Upper lobe of right lung (tissue), 1 donor: ENCODE results near the gene TP73. TPM values are rescaled to one million over a fixed set of nuclear protein-coding genes. Genes with fewer than 3 reads are reported as not detected.

Source experiments
- ATAC-seq: fragments of 200-7000 bp; cut with Tn5 transposase; one replicate; pipeline ENCODE4 v1.9.1; 2020; ENCODE audit warnings: mild to moderate bottlenecking, moderate library complexity
- DNase-seq: peaks from one replicate; pipeline ENCODE4 v3.0.0-alpha.2; 2020
- H3K27ac ChIP-seq: fragments of 200-600 bp; one replicate; pipeline ENCODE4 v1.8.0; 2022
- H3K27me3 ChIP-seq: fragments of 200-600 bp; one replicate; pipeline ENCODE4 v1.8.0; 2022; ENCODE audit warnings: mild to moderate bottlenecking
- H3K36me3 ChIP-seq: fragments of 200-600 bp; one replicate; pipeline ENCODE4 v1.8.0; 2022
- H3K4me1 ChIP-seq: fragments of 200-600 bp; one replicate; pipeline ENCODE4 v1.8.0; 2022
- H3K4me3 ChIP-seq: fragments of 200-600 bp; one replicate; pipeline ENCODE4 v1.8.0; 2022; ENCODE audit warnings: mild to moderate bottlenecking
- H3K9me3 ChIP-seq: fragments of 200-600 bp; one replicate; pipeline ENCODE4 v1.8.0; 2022
- CTCF ChIP-seq: fragments of 200-600 bp; IDR thresholded peaks from one replicate; pipeline ENCODE4 v1.8.0; 2022; ENCODE audit warnings: antibody characterized with exemption
- intact Hi-C: fragments of 100-400 bp; cut with DNase I; formaldehyde crosslinking; loops from one replicate; pipeline ENCODE4 v1.11.0; 2022
- total RNA-seq: library from RNA; stranded (reverse); fragmentation: NEBNext Ultra II Directional; extraction: Animal tissue kit (Norgen Biotek cat#: 25700); gene quantifications from one replicate; pipeline ENCODE4 v1.2.1, GENCODE V29; 2021
- donor health status: DM: no; HTN: yes; CAD: no; lungs with severe emphysema.

Gene TP73
- total RNA-seq, 1 donor from 2014 or later = 0.29 TPM

- H3K36me3 ChIP-seq = peaks cover 15% of the 10 kb centered on the region
- H3K27me3 ChIP-seq = no peaks in the 10 kb centered on the region
- ATAC-seq (no peak), DNase-seq (no peak)
- H3K4me1 ChIP-seq = peaks cover 26% of the 10 kb centered on the region
- no peaks in the 10 kb centered on the region for H3K9me3 ChIP-seq
- H3K27ac ChIP-seq = peak overlapping the region; percentile 56
- TF ChIP-seq CTCF = no peak
- intact Hi-C loops = no loop called here
- H3K4me3 ChIP-seq = peak overlapping the region; percentile 99
These were observed 28.7 kb upstream of the TP73 start for GRCh38 chr1:3623441-3624199.

DNA sequence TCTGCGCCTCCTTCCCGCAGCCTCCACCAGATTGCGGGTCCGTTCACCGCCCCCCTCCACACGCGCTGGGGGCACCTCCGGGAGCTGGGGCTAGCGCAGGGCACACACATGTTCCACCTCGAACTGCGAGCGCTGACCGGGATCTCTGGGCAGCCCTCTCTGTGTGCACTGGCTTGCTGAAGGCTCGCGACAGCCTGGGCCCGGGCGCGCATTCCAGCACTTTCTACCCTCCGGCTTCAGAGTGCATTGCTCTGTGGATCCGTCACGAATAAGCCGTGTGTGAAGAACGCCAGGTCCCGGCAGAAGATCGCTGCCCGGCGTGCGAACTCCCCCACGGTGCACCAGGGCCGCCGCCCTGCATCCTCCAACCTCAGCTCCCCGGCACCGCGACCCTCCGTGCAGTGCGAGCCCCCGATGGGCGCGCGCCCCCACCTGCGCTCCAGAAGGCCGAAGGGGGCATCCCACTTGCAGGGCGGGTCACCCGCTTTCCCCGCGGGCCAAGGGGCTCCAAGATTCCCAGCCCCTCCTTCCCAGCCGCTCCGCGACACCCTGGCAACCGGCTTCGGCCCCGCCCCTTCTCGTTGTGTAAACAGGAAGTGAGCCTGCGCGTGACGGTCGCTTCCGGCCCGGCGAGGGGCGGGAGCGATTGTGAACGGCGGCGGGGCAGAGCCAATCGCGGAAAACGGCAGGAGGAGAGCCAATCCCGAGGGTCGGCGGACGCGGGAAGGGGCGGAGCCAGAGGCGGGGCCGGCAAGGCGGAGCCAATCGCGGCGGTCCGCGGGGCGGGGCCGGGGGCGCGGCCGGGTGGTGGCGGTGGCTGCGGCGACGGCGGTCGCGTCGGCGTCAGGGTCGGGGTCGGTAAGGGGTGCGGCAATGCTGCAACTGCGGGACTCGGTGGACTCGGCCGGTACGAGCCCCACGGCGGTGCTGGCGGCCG, 27.8 kb upstream of the TP73 start, which contains the start of gene TPRG1L:
Gene TPRG1L, plus strand, starts transcription at position 816 of the 937 bp plus-strand sequence. Its CDS starts 58 bp downstream, at position 874.
- Histone ChIP-seq H3K27me3 (no peaks in the 10 kb centered on the region), H3K9me3 (no peaks in the 10 kb centered on the region), H3K27ac (peak within 1 kb of the TSS; percentile 78), H3K4me1 (peaks cover 18% of the 10 kb centered on the region), H3K4me3 (peak within 1 kb of the TSS; percentile 99), H3K36me3 (peaks cover 23% of the 10 kb centered on the region)
- DNase-seq (peak; percentile 99), ATAC-seq (peak; percentile 98)
- intact Hi-C loops = no loop called here
- TF ChIP-seq CTCF = no peak

DNA sequence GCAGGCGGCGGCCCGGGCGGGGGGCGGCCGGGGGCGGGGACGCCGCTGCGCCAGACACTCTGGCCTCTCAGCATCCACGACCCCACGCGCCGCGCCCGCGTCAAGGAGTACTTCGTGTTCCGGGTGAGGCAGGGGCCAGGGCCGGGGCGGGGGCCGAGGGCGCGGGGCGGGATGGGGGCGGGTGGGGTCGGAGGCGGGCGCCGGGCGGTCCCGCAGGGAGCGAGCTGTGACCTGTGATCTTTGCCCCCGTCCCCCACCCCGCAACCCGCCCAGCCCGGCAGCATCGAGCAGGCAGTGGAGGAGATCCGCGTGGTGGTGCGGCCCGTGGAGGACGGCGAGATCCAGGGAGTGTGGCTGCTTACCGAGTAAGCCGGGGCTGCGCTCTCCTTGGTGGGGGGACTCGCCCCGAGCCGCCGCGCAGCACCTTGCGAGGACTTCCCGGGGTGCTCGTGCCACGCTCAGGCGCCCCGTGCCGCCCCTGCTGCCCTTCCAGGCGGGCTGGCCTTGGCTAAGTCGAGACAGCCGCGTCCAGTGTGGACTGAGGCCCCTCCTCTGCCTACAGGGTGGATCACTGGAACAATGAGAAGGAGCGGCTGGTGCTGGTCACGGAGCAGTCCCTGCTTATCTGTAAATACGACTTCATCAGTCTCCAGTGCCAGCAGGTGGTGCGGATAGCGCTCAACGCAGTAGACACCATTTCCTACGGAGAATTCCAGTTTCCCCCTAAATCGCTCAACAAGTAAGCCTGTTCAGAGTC, 27.0 kb upstream of the TP73 start:
- H3K27me3 ChIP-seq = no peaks in the 10 kb centered on the region
- TF ChIP-seq CTCF = no peak
- H3K4me3 ChIP-seq = peak overlapping the region; percentile 99
- ATAC-seq = peak; percentile 5
- H3K4me1 ChIP-seq = peaks cover 18% of the 10 kb centered on the region
- H3K9me3 ChIP-seq = no peaks in the 10 kb centered on the region
- intact Hi-C loops = no loop called here
- peaks cover 32% of the 10 kb centered on the region for H3K36me3 ChIP-seq
- peak overlapping the region; percentile 78 for H3K27ac ChIP-seq
- no peak for DNase-seq

DNA sequence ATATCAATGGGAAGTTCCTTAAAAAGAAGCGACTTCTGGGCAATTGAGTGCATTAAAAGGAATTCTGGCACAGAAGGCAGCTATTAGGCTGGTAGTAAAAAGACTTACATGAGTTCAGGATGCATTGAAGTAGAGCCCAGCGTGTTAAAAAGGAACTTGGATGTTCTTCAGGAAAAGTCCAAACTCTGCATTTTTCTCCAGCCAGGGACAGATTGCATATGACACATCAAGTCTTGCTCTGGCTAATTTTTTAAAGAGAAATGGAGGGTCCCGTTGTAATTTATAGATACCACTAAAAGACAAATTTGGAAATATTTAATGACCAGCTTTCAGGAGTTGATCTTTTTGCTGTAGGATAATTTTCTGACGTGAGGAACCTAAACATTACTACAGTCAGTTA, 26.3 kb upstream of the TP73 start:
- Histone ChIP-seq H3K4me3 (peak overlapping the region; percentile 99), H3K4me1 (peaks cover 18% of the 10 kb centered on the region), H3K36me3 (peaks cover 39% of the 10 kb centered on the region), H3K27me3 (no peaks in the 10 kb centered on the region), H3K27ac (peak overlapping the region; percentile 78), H3K9me3 (no peaks in the 10 kb centered on the region)
- DNase-seq (no peak), ATAC-seq (no peak)
- intact Hi-C loops = no loop called here
- no peak for TF ChIP-seq CTCF

DNA sequence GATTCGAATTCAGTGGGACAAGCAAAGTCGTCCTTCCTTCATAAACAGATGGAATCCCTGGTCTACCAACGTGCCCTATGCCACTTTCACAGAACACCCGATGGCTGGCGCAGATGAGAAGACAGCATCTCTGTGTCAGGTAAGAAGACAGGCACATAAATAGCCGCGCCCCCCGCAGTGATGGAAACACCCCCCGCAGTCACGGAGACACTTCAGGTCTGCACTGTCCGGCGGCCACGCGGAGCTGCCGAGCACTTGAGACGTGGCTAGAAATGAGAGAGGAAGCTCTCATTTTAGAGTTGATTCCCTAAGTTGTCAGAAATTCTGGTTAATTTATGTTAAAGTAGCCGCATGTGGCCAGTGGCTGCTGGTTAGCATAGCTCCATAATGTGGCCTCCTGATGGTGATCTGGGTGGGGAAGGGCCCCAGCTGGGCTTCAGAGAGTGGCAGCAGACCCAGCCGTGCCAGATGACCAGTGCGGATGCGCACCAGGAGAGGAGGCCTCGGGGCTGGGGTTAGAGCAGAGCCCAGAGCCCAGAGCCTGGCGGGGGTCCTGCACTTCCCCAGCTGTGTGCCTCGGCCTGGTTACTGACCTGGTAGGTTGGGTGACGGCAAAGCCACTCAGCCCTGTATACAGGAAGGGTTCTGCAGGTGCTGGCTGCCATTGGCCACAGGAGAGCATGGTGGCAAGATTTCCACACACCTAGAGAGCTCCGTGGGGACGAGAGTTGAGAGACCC, 24.6 kb upstream of the TP73 start:
- intact Hi-C loops = no loop called here
- Histone ChIP-seq H3K36me3 (peaks cover 54% of the 10 kb centered on the region), H3K27me3 (no peaks in the 10 kb centered on the region), H3K27ac (no peak overlapping the region), H3K9me3 (no peaks in the 10 kb centered on the region), H3K4me1 (peaks cover 18% of the 10 kb centered on the region), H3K4me3 (no peak overlapping the region)
- no peak for TF ChIP-seq CTCF
- DNase-seq (no peak), ATAC-seq (no peak)
